BLaER1 (cell line): Measurements from ENCODE around the gene CBY2.
"Not testable (repeated sequence)": the region's sequence is repeated elsewhere in the genome, so short reads cannot be mapped to it uniquely, and the experiment has no call there.

Experiments used
- H3K27ac ChIP-seq: shearing (Covaris generic); formaldehyde crosslinking; 2 replicates; pipeline ENCODE4 v1.8.1; 2022
- H3K27me3 ChIP-seq: shearing (Covaris generic); formaldehyde crosslinking; 2 replicates; pipeline ENCODE4 v1.8.1; 2022
- H3K36me3 ChIP-seq: shearing (Covaris generic); formaldehyde crosslinking; 2 replicates; pipeline ENCODE4 v1.8.1; 2022
- H3K4me1 ChIP-seq: shearing (Covaris generic); formaldehyde crosslinking; 2 replicates; pipeline ENCODE4 v1.8.1; 2022
- H3K4me2 ChIP-seq: shearing (Covaris generic); formaldehyde crosslinking; 2 replicates; pipeline ENCODE4 v1.8.1; 2022
- H3K4me3 ChIP-seq: shearing (Covaris generic); formaldehyde crosslinking; 2 replicates; pipeline ENCODE4 v1.8.1; 2022
- H3K9ac ChIP-seq: shearing (Covaris generic); formaldehyde crosslinking; 2 replicates; pipeline ENCODE4 v1.8.1; 2022
- H3K9me3 ChIP-seq: shearing (Covaris generic); formaldehyde crosslinking; 2 replicates; pipeline ENCODE4 v1.8.1; 2022
- H4K20me1 ChIP-seq: shearing (Covaris generic); formaldehyde crosslinking; 2 replicates; pipeline ENCODE4 v1.8.1; 2022
- Cebpa-rat ChIP-seq: shearing (Covaris generic); IDR thresholded peaks from 2 replicates; pipeline ENCODE4 v1.8.1; 2022

The CBY2 gene, protein sequence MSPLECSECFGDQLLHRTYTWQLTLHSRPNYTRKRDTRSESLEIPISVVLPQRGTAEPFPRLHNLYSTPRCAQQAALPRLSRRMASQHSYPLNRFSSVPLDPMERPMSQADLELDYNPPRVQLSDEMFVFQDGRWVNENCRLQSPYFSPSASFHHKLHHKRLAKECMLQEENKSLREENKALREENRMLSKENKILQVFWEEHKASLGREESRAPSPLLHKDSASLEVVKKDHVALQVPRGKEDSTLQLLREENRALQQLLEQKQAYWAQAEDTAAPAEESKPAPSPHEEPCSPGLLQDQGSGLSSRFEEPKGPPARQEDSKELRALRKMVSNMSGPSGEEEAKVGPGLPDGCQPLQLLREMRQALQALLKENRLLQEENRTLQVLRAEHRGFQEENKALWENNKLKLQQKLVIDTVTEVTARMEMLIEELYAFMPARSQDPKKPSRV

DNA sequence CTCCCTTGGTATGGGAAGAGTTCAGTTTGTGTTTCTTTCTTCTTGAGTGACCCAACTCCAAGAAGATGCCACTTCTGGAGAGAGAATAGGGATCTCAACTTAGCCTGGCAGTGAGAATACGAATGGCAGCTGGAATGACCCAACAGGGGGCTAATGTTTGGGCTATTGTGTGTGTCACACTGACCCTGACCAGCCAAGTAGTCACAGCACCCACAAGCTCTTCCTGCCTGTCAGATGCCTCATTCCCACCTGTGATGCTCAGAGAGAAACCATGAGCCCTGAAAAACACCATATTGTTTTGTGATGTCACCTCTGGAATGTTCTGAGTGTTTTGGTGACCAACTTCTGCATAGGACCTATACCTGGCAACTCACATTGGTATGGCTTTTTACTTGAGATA is at the start of gene CBY2:
Gene CBY2 (plus strand): TSS at position 233 of the 400 bp plus-strand sequence. CDS start 71 bp downstream, at position 304.
- Histone ChIP-seq H3K36me3 (no peaks in the 10 kb centered on the region), H3K4me1 (peaks cover 15% of the 10 kb centered on the region), H3K27me3 (no peaks in the 10 kb centered on the region), H3K4me2 (no peak within 1 kb of the TSS), H4K20me1 (no peaks in the 10 kb centered on the region), H3K9me3 (no peaks in the 10 kb centered on the region), H3K27ac (no peak within 1 kb of the TSS), H3K9ac (no peak within 1 kb of the TSS), H3K4me3 (no peak within 1 kb of the TSS)
- TF ChIP-seq Cebpa-rat: no peak

DNA sequence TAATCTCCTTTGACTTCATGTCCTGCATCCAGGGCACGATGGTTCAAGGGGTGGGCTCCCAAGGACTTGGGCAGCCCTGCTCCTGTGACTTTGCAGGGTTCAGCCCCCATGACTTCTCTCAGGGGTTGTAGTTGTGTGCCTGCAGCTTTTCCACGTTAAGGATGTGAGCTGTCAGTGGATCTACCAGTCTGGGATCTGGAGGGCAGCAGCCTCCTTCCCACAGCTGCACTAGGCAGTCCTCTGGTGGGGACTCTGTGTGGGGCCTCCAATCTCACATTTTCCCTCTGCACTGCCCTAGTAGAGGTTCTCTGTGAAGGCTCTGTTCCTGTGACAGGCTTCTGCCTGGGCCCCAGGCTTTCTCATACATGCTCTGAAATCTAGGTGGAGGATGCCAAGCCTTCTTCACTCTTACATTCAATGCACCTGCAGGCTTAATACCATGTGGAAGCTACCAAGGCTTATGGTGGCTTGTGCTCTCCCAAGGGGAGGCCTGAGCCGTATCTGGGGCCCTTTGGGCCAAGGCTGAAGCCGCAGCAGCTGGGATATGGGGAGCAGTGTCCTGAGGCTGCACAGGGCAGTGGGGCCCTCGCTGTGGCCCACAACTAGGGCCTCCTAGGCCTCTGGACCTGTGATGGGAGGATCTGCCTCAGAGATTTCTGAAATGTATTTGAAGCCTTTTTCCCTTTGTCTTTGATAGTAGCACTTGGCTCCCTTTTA is 47.3 kb upstream of the CBY2 start:
- Histone ChIP-seq H3K27ac (no peak overlapping the region), H4K20me1 (no peaks in the 10 kb centered on the region), H3K4me3 (no peak overlapping the region), H3K27me3 (no peaks in the 10 kb centered on the region), H3K4me2 (no peak overlapping the region), H3K36me3 (no peaks in the 10 kb centered on the region), H3K9me3 (no peaks in the 10 kb centered on the region), H3K9ac (no peak overlapping the region), H3K4me1 (no peaks in the 10 kb centered on the region)
- no peak for TF ChIP-seq Cebpa-rat

DNA sequence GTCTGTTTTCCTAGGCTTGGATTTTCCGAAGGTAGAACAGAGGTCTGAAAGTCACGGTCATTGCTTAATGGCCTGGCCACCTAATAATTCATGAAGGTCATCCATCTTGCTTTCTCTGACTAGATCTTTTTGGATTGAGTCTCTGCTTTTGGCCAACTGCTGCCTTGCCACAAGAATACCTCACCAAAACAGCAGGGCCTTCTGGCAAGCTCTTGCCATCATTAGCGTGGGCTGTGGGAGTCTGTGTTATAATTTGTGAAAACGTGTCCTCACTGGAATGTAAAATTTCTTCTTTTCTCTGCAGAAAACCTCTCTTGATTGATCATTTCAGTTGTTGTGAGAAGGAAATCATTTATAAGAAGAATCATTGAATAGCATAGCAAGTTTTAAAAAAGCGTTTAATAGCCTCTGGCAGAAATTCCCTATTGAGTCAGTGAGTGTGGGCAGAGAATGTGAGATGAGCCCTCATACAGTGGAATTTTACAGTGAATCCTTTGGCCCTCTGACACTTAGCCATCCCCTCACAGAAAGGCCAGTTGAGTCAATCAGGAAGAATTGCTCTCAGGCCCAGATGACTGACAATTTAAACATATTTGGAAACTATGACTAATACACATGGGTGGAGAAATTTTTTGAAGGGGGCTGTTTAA is 43.4 kb upstream of the CBY2 start:
- H3K4me2 ChIP-seq: no peak overlapping the region
- no peaks in the 10 kb centered on the region for H4K20me1 ChIP-seq
- no peak for TF ChIP-seq Cebpa-rat
- H3K36me3 ChIP-seq: no peaks in the 10 kb centered on the region
- H3K27me3 ChIP-seq: no peaks in the 10 kb centered on the region
- no peak overlapping the region for H3K9ac ChIP-seq
- no peak overlapping the region for H3K27ac ChIP-seq
- H3K4me1 ChIP-seq: no peaks in the 10 kb centered on the region
- no peak overlapping the region for H3K4me3 ChIP-seq
- no peaks in the 10 kb centered on the region for H3K9me3 ChIP-seq

GRCh38 chr13:45659536-45659935 is 42.6 kb upstream of the CBY2 start:
- Histone ChIP-seq H3K27ac (no peak overlapping the region), H3K4me3 (no peak overlapping the region), H3K4me2 (no peak overlapping the region), H3K4me1 (no peaks in the 10 kb centered on the region), H3K9ac (no peak overlapping the region), H3K36me3 (no peaks in the 10 kb centered on the region), H3K9me3 (no peaks in the 10 kb centered on the region), H3K27me3 (no peaks in the 10 kb centered on the region), H4K20me1 (no peaks in the 10 kb centered on the region)
- no peak for TF ChIP-seq Cebpa-rat

DNA sequence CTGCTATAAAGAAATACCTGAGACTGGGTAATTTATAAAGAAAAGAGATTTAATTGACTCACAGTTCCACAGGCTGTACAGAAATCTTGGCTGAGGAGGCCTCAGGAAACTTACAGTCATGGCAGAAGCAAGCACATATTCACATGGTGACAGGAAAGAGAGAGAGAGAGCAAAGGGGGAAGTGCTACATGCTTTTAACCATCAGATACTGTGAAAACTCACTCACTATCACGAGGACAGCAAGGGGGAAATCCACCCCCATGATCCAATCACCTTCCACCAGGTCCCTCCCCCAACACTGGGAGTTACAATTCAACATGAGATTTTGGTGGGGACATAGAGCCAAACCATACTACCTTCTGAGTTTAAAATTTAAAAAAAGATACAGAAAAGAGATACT is 41.7 kb upstream of the CBY2 start:
- H3K36me3 ChIP-seq, H4K20me1 ChIP-seq, H3K27ac ChIP-seq, H3K4me1 ChIP-seq, H3K4me3 ChIP-seq, H3K27me3 ChIP-seq, H3K9me3 ChIP-seq, H3K9ac ChIP-seq, H3K4me2 ChIP-seq: not testable (repeated sequence)

DNA sequence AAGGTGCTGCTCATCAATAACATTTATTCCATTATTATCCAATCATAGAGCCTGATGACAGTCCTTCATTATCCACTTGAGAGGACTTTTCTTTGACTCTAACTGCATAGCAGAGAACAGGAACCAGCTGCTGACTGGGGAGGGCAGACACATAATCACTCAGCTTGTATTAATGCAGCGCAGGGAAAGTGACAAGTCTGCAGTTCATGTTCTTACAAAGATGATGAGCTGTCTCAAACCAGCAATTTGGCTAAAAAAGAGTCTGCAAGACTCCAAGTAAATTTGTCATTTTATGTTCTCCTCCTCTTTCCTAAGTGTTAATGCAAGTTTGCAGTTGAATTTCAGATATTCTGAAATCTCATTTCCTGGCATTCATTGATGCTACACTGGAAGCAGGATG is 40.0 kb upstream of the CBY2 start:
- Histone ChIP-seq H3K27me3 (no peaks in the 10 kb centered on the region), H3K27ac (no peak overlapping the region), H3K4me3 (no peak overlapping the region), H3K36me3 (no peaks in the 10 kb centered on the region), H3K4me2 (no peak overlapping the region), H3K4me1 (no peaks in the 10 kb centered on the region), H3K9me3 (0 out of 2 replicates have a peak, but pooled peaks cover 2% of the 10 kb centered on the region), H4K20me1 (no peaks in the 10 kb centered on the region), H3K9ac (no peak overlapping the region)
- no peak for TF ChIP-seq Cebpa-rat

- H3K4me3 ChIP-seq, H3K27ac ChIP-seq, H4K20me1 ChIP-seq, H3K36me3 ChIP-seq, H3K27me3 ChIP-seq, H3K4me1 ChIP-seq, H3K9ac ChIP-seq, H3K9me3 ChIP-seq, H3K4me2 ChIP-seq: not testable (repeated sequence)
Observed at GRCh38 chr13:45662903-45663302, 39.2 kb upstream of the CBY2 start.

DNA sequence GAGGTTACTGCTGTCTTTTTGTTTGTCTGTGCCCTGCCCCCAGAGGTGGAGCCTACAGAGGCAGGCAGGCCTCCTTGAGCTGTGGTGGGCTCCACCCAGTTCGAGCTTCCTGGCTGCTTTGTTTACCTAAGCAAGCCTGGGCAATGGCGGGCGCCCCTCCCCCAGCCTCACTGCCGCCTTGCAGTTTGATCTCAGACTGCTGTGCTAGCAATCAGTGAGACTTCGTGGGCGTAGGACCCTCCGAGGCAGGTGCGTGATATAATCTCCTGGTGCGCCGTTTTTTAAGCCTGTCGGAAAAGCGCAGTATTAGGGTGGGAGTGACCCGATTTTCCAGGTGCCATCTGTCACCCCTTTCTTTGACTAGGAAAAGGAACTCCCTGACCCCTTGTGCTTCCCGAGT is 32.5 kb upstream of the CBY2 start:
- H4K20me1 ChIP-seq, H3K9me3 ChIP-seq, H3K27ac ChIP-seq, H3K4me3 ChIP-seq, H3K27me3 ChIP-seq, H3K4me1 ChIP-seq, H3K36me3 ChIP-seq, H3K9ac ChIP-seq, H3K4me2 ChIP-seq: not testable (repeated sequence)

DNA sequence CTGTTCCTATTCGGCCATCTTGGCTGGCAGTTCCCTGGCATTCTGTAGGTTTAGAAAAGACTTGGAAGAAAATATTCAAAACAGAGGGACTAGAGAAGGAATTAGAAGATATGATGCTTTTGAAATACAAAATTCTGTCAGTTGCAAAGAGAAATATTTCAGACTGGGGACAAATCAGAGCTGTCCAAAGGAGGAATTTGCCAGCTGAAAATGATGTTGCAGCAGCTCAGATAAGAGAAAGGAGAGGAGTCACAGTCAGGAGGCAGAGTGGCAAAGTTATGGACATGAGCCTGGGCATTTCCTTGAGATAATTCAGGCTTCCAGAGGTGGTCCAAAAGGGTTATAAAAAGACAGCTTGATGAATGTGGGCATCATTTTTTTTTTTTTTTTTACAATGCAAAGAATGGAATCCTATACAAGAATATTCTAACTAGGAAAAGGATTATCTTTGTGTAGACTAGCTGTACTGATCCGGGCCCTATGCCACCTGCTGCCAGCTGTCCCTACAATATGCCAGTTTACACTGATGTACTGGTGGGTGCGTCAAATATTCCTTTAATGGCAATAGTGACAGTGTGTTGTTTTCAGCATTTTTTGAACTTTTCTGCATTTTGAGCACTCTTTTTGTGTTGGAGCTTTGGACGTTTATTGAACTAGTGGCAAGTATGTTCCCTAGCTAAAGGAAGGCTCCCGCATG is 31.8 kb upstream of the CBY2 start:
- Histone ChIP-seq H3K36me3 (no peaks in the 10 kb centered on the region), H4K20me1 (no peaks in the 10 kb centered on the region), H3K27ac (no peak overlapping the region), H3K4me3 (no peak overlapping the region), H3K4me2 (no peak overlapping the region), H3K4me1 (no peaks in the 10 kb centered on the region), H3K27me3 (no peaks in the 10 kb centered on the region), H3K9me3 (0 out of 2 replicates have a peak, but pooled peaks cover under 1% of the 10 kb centered on the region), H3K9ac (no peak overlapping the region)
- no peak for TF ChIP-seq Cebpa-rat

GRCh38 chr13:45674908-45675307 is 27.2 kb upstream of the CBY2 start:
- H3K4me2 ChIP-seq: no peak overlapping the region
- no peaks in the 10 kb centered on the region for H3K9me3 ChIP-seq
- no peak overlapping the region for H3K4me3 ChIP-seq
- no peaks in the 10 kb centered on the region for H3K27me3 ChIP-seq
- H3K4me1 ChIP-seq: no peaks in the 10 kb centered on the region
- no peaks in the 10 kb centered on the region for H4K20me1 ChIP-seq
- no peak for TF ChIP-seq Cebpa-rat
- no peak overlapping the region for H3K9ac ChIP-seq
- H3K36me3 ChIP-seq: no peaks in the 10 kb centered on the region
- no peak overlapping the region for H3K27ac ChIP-seq
